HG02943 (cell line): Measurements from ENCODE around the gene OSBPL2.

ENCODE experiments used
- ATAC-seq: cut with Tn5 transposase; IDR thresholded peaks from one replicate; pipeline ENCODE4 v1.9.1; 2021; ENCODE audit warnings: mild to moderate bottlenecking, low read depth, moderate library complexity; ENCODE audit not compliant: unreplicated experiment

The OSBPL2 gene

GRCh38 chr20:62275219-62275618 lies 36.9 kb downstream of the OSBPL2 start:
- no peak for ATAC-seq

- no peak for ATAC-seq
Observed at GRCh38 chr20:62276439-62276838, 38.1 kb downstream of the OSBPL2 start.

- no peak for ATAC-seq
Observed at GRCh38 chr20:62277253-62277652, 38.9 kb downstream of the OSBPL2 start.

GRCh38 chr20:62280303-62280702 lies 42.0 kb downstream of the OSBPL2 start:
- ATAC-seq, result no peak

- ATAC-seq, result no peak
Observed at GRCh38 chr20:62281161-62281933, 43.0 kb downstream of the OSBPL2 start.

GRCh38 chr20:62282103-62282502 lies 43.8 kb downstream of the OSBPL2 start:
- no peak for ATAC-seq

GRCh38 chr20:62282877-62283503 lies 44.7 kb downstream of the OSBPL2 start:
- no peak for ATAC-seq

- ATAC-seq, result no peak
Observed at GRCh38 chr20:62284448-62284847, 46.1 kb downstream of the OSBPL2 start.

GRCh38 chr20:62285151-62285550 lies 46.8 kb downstream of the OSBPL2 start:
- no peak for ATAC-seq

GRCh38 chr20:62285722-62286121 lies 47.4 kb downstream of the OSBPL2 start:
- no peak for ATAC-seq

GRCh38 chr20:62286493-62287064 lies 48.3 kb downstream of the OSBPL2 start:
- no peak for ATAC-seq

- ATAC-seq, result no peak
Observed at GRCh38 chr20:62287129-62287528, 48.8 kb downstream of the OSBPL2 start.

- no peak for ATAC-seq
Observed at GRCh38 chr20:62287759-62288534, 49.6 kb downstream of the OSBPL2 start.

GRCh38 chr20:62288535-62289105 lies 50.3 kb downstream of the OSBPL2 start:
- no peak for ATAC-seq

GRCh38 chr20:62289131-62289530 lies 50.8 kb downstream of the OSBPL2 start:
- no peak for ATAC-seq

- ATAC-seq, result no peak
Observed at GRCh38 chr20:62289898-62290297, 51.6 kb downstream of the OSBPL2 start.

GRCh38 chr20:62291251-62292066 lies 53.1 kb downstream of the OSBPL2 start:
- no peak for ATAC-seq

- no peak for ATAC-seq
Observed at GRCh38 chr20:62292108-62292507, 53.8 kb downstream of the OSBPL2 start.

- ATAC-seq, result no peak
Observed at GRCh38 chr20:62293111-62293784, 54.9 kb downstream of the OSBPL2 start.
